HG02870 (cell line): ENCODE results near the gene CPPED1.

ENCODE experiments used
- ATAC-seq: cut with Tn5 transposase; IDR thresholded peaks from one replicate; pipeline ENCODE4 v1.9.1; 2021; ENCODE audit warnings: mild to moderate bottlenecking, moderate library complexity; ENCODE audit not compliant: unreplicated experiment

Gene CPPED1

GRCh38 chr16:12613131-12613991, 190.3 kb downstream of the CPPED1 start:
- peak; percentile 37 for ATAC-seq

GRCh38 chr16:12612598-12613101, 191.0 kb downstream of the CPPED1 start:
- ATAC-seq = no peak

GRCh38 chr16:12611916-12612597, 191.6 kb downstream of the CPPED1 start:
- ATAC-seq = no peak

GRCh38 chr16:12611006-12611477, 192.6 kb downstream of the CPPED1 start:
- ATAC-seq = no peak

GRCh38 chr16:12609937-12610699, 193.6 kb downstream of the CPPED1 start:
- no peak for ATAC-seq
